PC-9 (cell line): ENCODE results near the gene GTPBP3. TPM values are rescaled to one million over a fixed set of nuclear protein-coding genes. Genes with fewer than 3 reads are reported as not detected.

ENCODE experiments used
- BruUV-seq: library from RNA; stranded (reverse); fragments of 400-500 nt; replicated peaks from 2 replicates; lab custom pipeline; 2021; lab: Mats Ljungman, UMichigan
- CTCF ChIA-PET: fragments of 300-600 bp; sonication (Branson Sonifier 250); formaldehyde crosslinking; loops from one replicate; lab custom pipeline; 2022; ENCODE audit warnings: antibody characterized with exemption; lab: Charles Lee
- POLR2A ChIA-PET: fragments of 300-600 bp; sonication (Branson Sonifier 250); formaldehyde crosslinking; loops from one replicate; lab custom pipeline; 2022; ENCODE audit warnings: antibody characterized with exemption; ENCODE audit not compliant: unreplicated experiment; lab: Charles Lee
- DNase-seq, 2 experiments: peaks; one replicate each; pipeline versions ENCODE4 v3.0.0 to v3.0.0-alpha.2; 2015 to 2022; ENCODE audit warnings: mixed read lengths in 1 of 2
- H2AFZ ChIP-seq: fragments of 200-600 bp; sonication (generic); 2 replicates; pipeline ENCODE4 v1.8.1; 2017; ENCODE audit warnings: antibody characterized with exemption
- H3F3A ChIP-seq: fragments of 200-600 bp; sonication (generic); 2 replicates; pipeline ENCODE4 v1.8.1; 2017; ENCODE audit warnings: antibody characterized with exemption, mild to moderate bottlenecking, low read depth; ENCODE audit not compliant: insufficient read depth
- H3K27ac ChIP-seq: fragments of 200-600 bp; sonication (generic); 2 replicates; pipeline ENCODE4 v1.6.1; 2016; ENCODE audit warnings: mixed run types
- H3K27me3 ChIP-seq: fragments of 200-600 bp; sonication (generic); 2 replicates; pipeline ENCODE4 v1.6.1; 2016; ENCODE audit warnings: low read depth, mixed run types; ENCODE audit not compliant: insufficient read depth
- H3K36me3 ChIP-seq: fragments of 200-600 bp; sonication (generic); 2 replicates; pipeline ENCODE4 v1.6.1; 2016; ENCODE audit warnings: low read depth, mixed run types
- H3K4me1 ChIP-seq: fragments of 200-600 bp; sonication (generic); replicated peaks from 2 replicates; pipeline ENCODE4 v1.6.1; 2016; ENCODE audit warnings: mixed run types; ENCODE audit not compliant: insufficient read depth
- H3K4me2 ChIP-seq: fragments of 200-600 bp; sonication (generic); 2 replicates; pipeline ENCODE4 v1.6.1; 2017; ENCODE audit warnings: mixed run types
- H3K4me3 ChIP-seq: fragments of 200-600 bp; sonication (generic); 2 replicates; pipeline ENCODE4 v1.6.1; 2016; ENCODE audit warnings: mixed run types
- H3K79me2 ChIP-seq: fragments of 200-600 bp; sonication (generic); 2 replicates; pipeline ENCODE4 v1.6.1; 2017; ENCODE audit warnings: low read depth, mixed run types
- H3K9me2 ChIP-seq: fragments of 200-600 bp; sonication (generic); 2 replicates; pipeline ENCODE4 v1.8.1; 2017; ENCODE audit warnings: mild to moderate bottlenecking; ENCODE audit not compliant: insufficient read depth
- H3K9me3 ChIP-seq: fragments of 200-600 bp; sonication (generic); 2 replicates; pipeline ENCODE4 v1.8.1; 2016; ENCODE audit warnings: low read depth; ENCODE audit not compliant: insufficient read depth
- H4K20me1 ChIP-seq: fragments of 200-600 bp; sonication (generic); 2 replicates; pipeline ENCODE4 v1.8.1; 2017; ENCODE audit not compliant: insufficient read depth
- EZH2 ChIP-seq: fragments of 200-600 bp; sonication (generic); IDR thresholded peaks from 2 replicates; pipeline ENCODE4 v1.8.0; 2017; ENCODE audit warnings: antibody characterized with exemption, low read depth
- intact Hi-C: fragments of 100-400 bp; cut with micrococcal nuclease; formaldehyde crosslinking; loops from one replicate; pipeline ENCODE4 v1.10.0; 2022; ENCODE audit not compliant: unreplicated experiment
- total RNA-seq: library from RNA; stranded (reverse); gene quantifications from 2 replicates; pipeline ENCODE4 v1.2.3, GENCODE V29; 2021
- TF ChIP-seq, protein P1 (sequence below): fragments of 200-600 bp; sonication (generic); conservative IDR thresholded peaks from 2 replicates; pipeline ENCODE4 v1.6.1; 2017; ENCODE audit warnings: mixed run types, antibody characterized with exemption, mild to moderate bottlenecking, moderate library complexity

Gene GTPBP3
- total RNA-seq, 1 experiment from 2014 or later = 50.7 TPM

DNA sequence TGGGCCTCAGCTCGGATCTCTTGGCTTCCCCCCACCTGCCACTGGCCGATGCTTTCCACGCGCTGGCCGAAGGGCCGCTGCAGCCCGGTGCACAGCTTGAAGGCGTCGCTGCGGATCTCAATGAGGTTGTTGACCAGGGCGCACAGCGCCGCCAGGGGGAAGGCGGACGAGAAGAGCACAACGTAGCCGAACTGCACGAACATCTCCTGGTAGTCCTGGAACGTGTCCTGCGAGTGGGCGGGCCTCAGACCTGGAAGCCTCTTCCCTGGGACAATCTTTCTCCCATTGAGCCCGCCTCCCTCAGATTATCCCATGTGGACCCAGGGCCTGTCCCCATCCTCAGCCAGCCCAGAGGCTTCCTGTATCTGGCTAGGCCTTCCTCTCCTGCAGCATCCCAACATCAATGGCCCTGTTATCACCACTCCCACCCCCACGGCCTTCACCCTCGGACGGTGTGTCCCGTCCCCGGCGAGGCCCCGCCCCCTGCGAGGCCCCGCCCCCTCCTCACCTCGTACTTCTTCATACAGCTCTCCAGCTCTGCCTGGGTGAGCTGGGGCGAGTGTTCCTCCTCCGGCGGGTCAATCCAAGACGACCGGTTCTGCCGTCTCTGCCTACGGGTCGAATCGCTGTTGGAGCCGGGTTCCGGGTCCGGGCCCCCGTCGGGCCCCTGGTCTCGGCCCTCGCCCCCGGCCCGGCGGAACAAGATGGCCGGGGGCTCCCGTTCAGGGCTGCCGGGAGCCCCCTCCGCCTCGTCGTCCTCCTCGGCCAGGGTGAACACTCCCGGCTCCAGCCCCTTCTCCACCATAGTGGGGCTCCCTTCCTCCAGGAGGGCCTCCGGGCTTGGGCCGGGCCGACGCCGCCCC, 9.5 kb upstream of the GTPBP3 start:
- H3K27ac ChIP-seq = peak overlapping the region; percentile 33; the same call in 1 of the 2 replicates
- CTCF ChIA-PET = interaction anchor here (0.6 kb wide), 4 partner anchors 12 to 194 kb away, joined by 3 to 8 read pairs (median 3); no protein-coding TSS in a partner anchor
- BruUV-seq = TSS peak; percentile 33
- no peaks in the 10 kb centered on the region for H3K9me2 ChIP-seq
- POLR2A ChIA-PET = interaction anchor here (0.6 to 0.7 kb wide), 5 partner anchors 16 to 583 kb away, joined by 3 to 21 read pairs (median 5); partner anchors contain the start of genes MAP1S and PGLS
- peaks cover 23% of the 10 kb centered on the region for H3K4me1 ChIP-seq
- H3K36me3 ChIP-seq = no peaks in the 10 kb centered on the region
- H3K79me2 ChIP-seq = no peaks in the 10 kb centered on the region
- peak overlapping the region; percentile 82 for H2AFZ ChIP-seq
- peak; percentile 86 to 87 for DNase-seq
- peaks cover 3% of the 10 kb centered on the region; the same call in 1 of the 2 replicates for H4K20me1 ChIP-seq
- H3K27me3 ChIP-seq = no peaks in the 10 kb centered on the region
- H3K4me2 ChIP-seq = peak overlapping the region; percentile 84
- peaks cover 37% of the 10 kb centered on the region for H3F3A ChIP-seq
- peak overlapping the region; percentile 79 for H3K4me3 ChIP-seq
- H3K9me3 ChIP-seq = no peaks in the 10 kb centered on the region
- intact Hi-C loops = loop anchor here (5.0 kb wide), 1 partner anchor 36 kb away; no protein-coding TSS in a partner anchor
- TF ChIP-seq EZH2 = no peak
- TF ChIP-seq, protein P1, sequence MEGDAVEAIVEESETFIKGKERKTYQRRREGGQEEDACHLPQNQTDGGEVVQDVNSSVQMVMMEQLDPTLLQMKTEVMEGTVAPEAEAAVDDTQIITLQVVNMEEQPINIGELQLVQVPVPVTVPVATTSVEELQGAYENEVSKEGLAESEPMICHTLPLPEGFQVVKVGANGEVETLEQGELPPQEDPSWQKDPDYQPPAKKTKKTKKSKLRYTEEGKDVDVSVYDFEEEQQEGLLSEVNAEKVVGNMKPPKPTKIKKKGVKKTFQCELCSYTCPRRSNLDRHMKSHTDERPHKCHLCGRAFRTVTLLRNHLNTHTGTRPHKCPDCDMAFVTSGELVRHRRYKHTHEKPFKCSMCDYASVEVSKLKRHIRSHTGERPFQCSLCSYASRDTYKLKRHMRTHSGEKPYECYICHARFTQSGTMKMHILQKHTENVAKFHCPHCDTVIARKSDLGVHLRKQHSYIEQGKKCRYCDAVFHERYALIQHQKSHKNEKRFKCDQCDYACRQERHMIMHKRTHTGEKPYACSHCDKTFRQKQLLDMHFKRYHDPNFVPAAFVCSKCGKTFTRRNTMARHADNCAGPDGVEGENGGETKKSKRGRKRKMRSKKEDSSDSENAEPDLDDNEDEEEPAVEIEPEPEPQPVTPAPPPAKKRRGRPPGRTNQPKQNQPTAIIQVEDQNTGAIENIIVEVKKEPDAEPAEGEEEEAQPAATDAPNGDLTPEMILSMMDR = peak; percentile 70

DNA sequence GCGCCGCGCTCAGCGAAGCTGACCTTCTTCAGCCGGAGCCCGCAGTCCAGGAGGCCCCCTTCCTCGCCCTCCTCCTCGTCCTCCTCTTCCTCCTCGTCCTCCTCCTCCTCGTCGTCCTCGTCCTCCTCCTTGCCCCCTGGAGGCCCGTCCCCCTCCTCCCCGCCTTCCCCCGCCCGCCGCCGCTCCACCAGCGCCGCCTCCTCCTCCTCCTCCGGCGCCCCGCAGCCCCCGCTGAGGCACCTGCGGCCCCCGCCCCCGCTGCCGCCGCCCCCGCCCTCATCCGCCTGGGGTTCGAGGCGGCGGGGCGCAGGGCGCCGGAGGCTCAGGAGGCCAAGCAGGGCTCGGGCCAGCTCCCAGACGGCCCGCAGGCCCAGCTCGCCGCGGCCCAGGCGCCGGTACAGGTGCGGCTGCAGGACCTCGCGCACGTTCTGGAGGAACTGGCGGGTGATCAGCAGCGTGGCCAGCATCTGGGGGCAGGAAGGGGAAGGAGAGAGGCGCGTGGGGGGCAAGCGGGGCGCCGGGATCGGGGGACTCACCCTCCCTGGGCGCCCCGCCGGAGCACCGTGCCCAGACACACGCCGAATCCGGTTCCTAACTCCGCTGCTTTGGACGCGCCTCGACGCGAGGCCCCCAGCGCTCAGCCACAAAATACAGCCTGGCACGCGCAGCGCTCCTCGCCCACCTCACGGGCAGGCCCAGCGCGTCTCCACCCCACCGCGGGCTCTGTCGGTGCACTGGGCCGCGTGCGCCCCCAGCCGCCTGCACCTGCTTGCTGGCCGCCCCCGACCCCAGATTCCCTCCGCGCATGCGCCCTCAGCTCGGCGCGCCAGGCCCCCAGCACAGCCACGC, 8.6 kb upstream of the GTPBP3 start:
- peaks cover 29% of the 10 kb centered on the region for H3K4me1 ChIP-seq
- no peaks in the 10 kb centered on the region for H4K20me1 ChIP-seq
- peaks cover 37% of the 10 kb centered on the region for H3F3A ChIP-seq
- TSS peak; percentile 15 for BruUV-seq
- no peaks in the 10 kb centered on the region for H3K9me2 ChIP-seq
- DNase-seq = no peak
- H3K4me2 ChIP-seq = peak overlapping the region; percentile 84
- TF ChIP-seq, protein P1 = no peak
- TF ChIP-seq EZH2 = no peak
- H3K79me2 ChIP-seq = no peaks in the 10 kb centered on the region
- H3K36me3 ChIP-seq = no peaks in the 10 kb centered on the region
- POLR2A ChIA-PET = interaction anchor here (0.6 kb wide), 3 partner anchors 15 to 584 kb away, joined by 5 to 21 read pairs (median 8); partner anchors contain the start of gene MAP1S
- CTCF ChIA-PET = interaction anchor here (0.6 kb wide), 4 partner anchors 13 to 195 kb away, joined by 3 to 8 read pairs (median 3); no protein-coding TSS in a partner anchor
- H2AFZ ChIP-seq = peak overlapping the region; percentile 82
- intact Hi-C loops = loop anchor here (5.0 kb wide), 1 partner anchor 36 kb away; no protein-coding TSS in a partner anchor
- H3K4me3 ChIP-seq = peak overlapping the region; percentile 79
- H3K27ac ChIP-seq = no peak overlapping the region
- H3K27me3 ChIP-seq = no peaks in the 10 kb centered on the region
- H3K9me3 ChIP-seq = no peaks in the 10 kb centered on the region
